Memory B cell (primary cell): ENCODE measurements around the gene DISC1.
"Not testable (repeated sequence)": the region's sequence is repeated elsewhere in the genome, so short reads cannot be mapped to it uniquely, and the experiment has no call there.

Experiments used
- ATAC-seq: fragments of 150-1000 bp; cut with Tn5 transposase; 2 replicates; pipeline ENCODE4 v1.10.0; 2021; ENCODE audit warnings: low read depth, mild to moderate bottlenecking, moderate library complexity
- DNase-seq, 2 donors: peaks; one replicate each; pipeline ENCODE4 v3.0.0; 2022; ENCODE audit warnings: low spot score in 2 of 2
- H3K27ac Mint-ChIP-seq: one replicate; pipeline ENCODE4 v1.8.0; 2022; ENCODE audit warnings: mild to moderate bottlenecking, moderate library complexity, mixed read lengths
- H3K27me3 Mint-ChIP-seq: one replicate; pipeline ENCODE4 v1.8.0; 2022; ENCODE audit warnings: mixed read lengths
- H3K36me3 Mint-ChIP-seq: one replicate; pipeline ENCODE4 v1.8.0; 2022; ENCODE audit warnings: mild to moderate bottlenecking, mixed read lengths
- H3K4me1 Mint-ChIP-seq: one replicate; pipeline ENCODE4 v1.8.0; 2022; ENCODE audit warnings: mixed read lengths
- H3K4me3 Mint-ChIP-seq: one replicate; pipeline ENCODE4 v1.8.0; 2022; ENCODE audit warnings: mild to moderate bottlenecking, moderate library complexity, mixed read lengths
- H3K9me3 Mint-ChIP-seq: one replicate; pipeline ENCODE4 v1.8.0; 2022; ENCODE audit warnings: mixed read lengths

The DISC1 gene

GRCh38 chr1:231738554-231738953 is 112.0 kb downstream of the DISC1 start:
- ATAC-seq (no peak), DNase-seq (no peak)
- H3K4me1 Mint-ChIP-seq: no peaks in the 10 kb centered on the region
- no peak overlapping the region for H3K4me3 Mint-ChIP-seq
- H3K9me3 Mint-ChIP-seq: peaks cover 1% of the 10 kb centered on the region
- no peak overlapping the region for H3K27ac Mint-ChIP-seq
- H3K27me3 Mint-ChIP-seq: peaks cover 3% of the 10 kb centered on the region
- peaks cover 13% of the 10 kb centered on the region for H3K36me3 Mint-ChIP-seq

GRCh38 chr1:231743966-231744365 is 117.4 kb downstream of the DISC1 start:
- peaks cover 4% of the 10 kb centered on the region for H3K9me3 Mint-ChIP-seq
- no peak overlapping the region for H3K4me3 Mint-ChIP-seq
- no peak overlapping the region for H3K27ac Mint-ChIP-seq
- H3K36me3 Mint-ChIP-seq: peaks cover 19% of the 10 kb centered on the region
- peaks cover 3% of the 10 kb centered on the region for H3K27me3 Mint-ChIP-seq
- DNase-seq: no peak
- ATAC-seq: no peak
- no peaks in the 10 kb centered on the region for H3K4me1 Mint-ChIP-seq

DNA sequence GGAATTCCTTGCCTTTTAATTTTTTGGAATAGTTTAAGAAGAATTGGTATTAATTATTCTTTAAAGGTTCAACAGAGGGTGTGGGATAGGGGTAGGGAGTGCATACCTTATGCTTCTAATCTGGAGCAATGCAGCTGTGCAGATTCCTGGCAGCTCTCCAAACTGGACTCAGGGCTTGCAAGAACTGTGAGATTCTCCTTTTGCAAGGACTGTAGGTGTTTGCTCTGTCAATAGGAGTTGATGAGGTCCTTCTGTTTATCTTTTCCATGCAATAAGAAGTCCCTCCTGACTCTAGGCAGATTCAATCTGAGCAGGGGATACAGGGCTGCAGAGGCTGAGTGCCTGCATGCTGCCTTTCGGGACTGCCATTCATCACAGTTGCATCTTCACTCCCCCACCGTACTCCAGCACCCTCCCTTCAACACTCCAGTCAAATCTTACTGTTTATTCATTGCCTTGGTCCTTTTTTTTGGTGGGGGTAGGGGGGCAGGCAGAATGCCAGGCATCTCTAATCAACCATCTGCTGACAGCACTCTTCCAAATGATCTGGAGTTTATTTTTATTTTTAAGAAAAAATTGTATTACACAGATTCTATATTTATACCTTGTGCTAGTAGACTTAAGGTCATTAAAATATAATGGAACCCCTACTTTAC is 122.3 kb downstream of the DISC1 start:
- H3K36me3 Mint-ChIP-seq: peaks cover 26% of the 10 kb centered on the region
- no peaks in the 10 kb centered on the region for H3K4me1 Mint-ChIP-seq
- ATAC-seq (no peak), DNase-seq (no peak)
- no peak overlapping the region for H3K27ac Mint-ChIP-seq
- H3K27me3 Mint-ChIP-seq: no peaks in the 10 kb centered on the region
- H3K9me3 Mint-ChIP-seq: peaks cover 12% of the 10 kb centered on the region
- no peak overlapping the region for H3K4me3 Mint-ChIP-seq

- no peak overlapping the region for H3K4me3 Mint-ChIP-seq
- peaks cover 15% of the 10 kb centered on the region for H3K9me3 Mint-ChIP-seq
- no peak for DNase-seq
- no peak overlapping the region for H3K27ac Mint-ChIP-seq
- no peaks in the 10 kb centered on the region for H3K4me1 Mint-ChIP-seq
- H3K36me3 Mint-ChIP-seq: peaks cover 37% of the 10 kb centered on the region
- no peaks in the 10 kb centered on the region for H3K27me3 Mint-ChIP-seq
- ATAC-seq: no peak
Measured at GRCh38 chr1:231750296-231750695, 123.7 kb downstream of the DISC1 start.

GRCh38 chr1:231750818-231751362 is 124.3 kb downstream of the DISC1 start:
- no peaks in the 10 kb centered on the region for H3K4me1 Mint-ChIP-seq
- H3K27ac Mint-ChIP-seq: no peak overlapping the region
- ATAC-seq (no peak), DNase-seq (no peak)
- H3K27me3 Mint-ChIP-seq: no peaks in the 10 kb centered on the region
- H3K9me3 Mint-ChIP-seq: peaks cover 15% of the 10 kb centered on the region
- peaks cover 32% of the 10 kb centered on the region for H3K36me3 Mint-ChIP-seq
- no peak overlapping the region for H3K4me3 Mint-ChIP-seq

DNA sequence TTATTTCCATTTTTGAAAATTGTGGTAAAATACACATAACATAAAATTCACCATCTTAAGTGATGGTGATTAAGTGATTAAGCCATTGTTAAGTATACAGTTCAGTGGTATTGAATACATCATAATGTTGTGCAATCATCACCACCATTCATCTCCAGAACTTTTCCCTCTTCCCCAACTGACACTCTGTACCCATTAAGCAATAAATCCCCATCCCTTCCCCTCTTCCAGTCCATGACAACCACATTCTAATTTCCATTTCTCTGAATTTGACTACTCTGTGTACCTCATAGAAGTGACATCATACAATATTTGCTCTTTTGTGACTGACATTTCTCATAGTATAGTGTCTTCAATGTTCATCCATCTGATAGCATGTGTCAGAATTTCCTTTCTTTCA is 124.8 kb downstream of the DISC1 start:
- Mint-ChIP-seq H3K9me3 (peaks cover 15% of the 10 kb centered on the region), H3K36me3 (peaks cover 32% of the 10 kb centered on the region), H3K4me1 (no peaks in the 10 kb centered on the region), H3K27ac (no peak overlapping the region), H3K4me3 (no peak overlapping the region), H3K27me3 (no peaks in the 10 kb centered on the region)
- ATAC-seq (no peak), DNase-seq (no peak)

GRCh38 chr1:231753313-231753712 is 126.7 kb downstream of the DISC1 start:
- ATAC-seq: no peak
- Mint-ChIP-seq H3K36me3 (peaks cover 27% of the 10 kb centered on the region), H3K9me3 (peaks cover 12% of the 10 kb centered on the region), H3K4me3 (no peak overlapping the region), H3K27ac (no peak overlapping the region), H3K4me1 (no peaks in the 10 kb centered on the region), H3K27me3 (no peaks in the 10 kb centered on the region)
- no peak for DNase-seq

GRCh38 chr1:231757101-231757404 is 130.5 kb downstream of the DISC1 start:
- ATAC-seq: peak; percentile 73
- DNase-seq: no peak
- H3K36me3 Mint-ChIP-seq: peaks cover 19% of the 10 kb centered on the region
- no peaks in the 10 kb centered on the region for H3K27me3 Mint-ChIP-seq
- H3K27ac Mint-ChIP-seq: no peak overlapping the region
- H3K4me3 Mint-ChIP-seq: peak overlapping the region; percentile 18
- peaks cover 8% of the 10 kb centered on the region for H3K9me3 Mint-ChIP-seq
- H3K4me1 Mint-ChIP-seq: no peaks in the 10 kb centered on the region

GRCh38 chr1:231757759-231758158 is 131.2 kb downstream of the DISC1 start:
- DNase-seq (no peak), ATAC-seq (no peak)
- peaks cover 4% of the 10 kb centered on the region for H3K9me3 Mint-ChIP-seq
- peak overlapping the region; percentile 8 for H3K4me3 Mint-ChIP-seq
- H3K27me3 Mint-ChIP-seq: no peaks in the 10 kb centered on the region
- H3K36me3 Mint-ChIP-seq: peaks cover 14% of the 10 kb centered on the region
- no peak overlapping the region for H3K27ac Mint-ChIP-seq
- H3K4me1 Mint-ChIP-seq: no peaks in the 10 kb centered on the region

GRCh38 chr1:231761252-231761651 is 134.7 kb downstream of the DISC1 start:
- no peak for DNase-seq
- Mint-ChIP-seq H3K9me3 (no peaks in the 10 kb centered on the region), H3K4me3 (no peak overlapping the region)

DNA sequence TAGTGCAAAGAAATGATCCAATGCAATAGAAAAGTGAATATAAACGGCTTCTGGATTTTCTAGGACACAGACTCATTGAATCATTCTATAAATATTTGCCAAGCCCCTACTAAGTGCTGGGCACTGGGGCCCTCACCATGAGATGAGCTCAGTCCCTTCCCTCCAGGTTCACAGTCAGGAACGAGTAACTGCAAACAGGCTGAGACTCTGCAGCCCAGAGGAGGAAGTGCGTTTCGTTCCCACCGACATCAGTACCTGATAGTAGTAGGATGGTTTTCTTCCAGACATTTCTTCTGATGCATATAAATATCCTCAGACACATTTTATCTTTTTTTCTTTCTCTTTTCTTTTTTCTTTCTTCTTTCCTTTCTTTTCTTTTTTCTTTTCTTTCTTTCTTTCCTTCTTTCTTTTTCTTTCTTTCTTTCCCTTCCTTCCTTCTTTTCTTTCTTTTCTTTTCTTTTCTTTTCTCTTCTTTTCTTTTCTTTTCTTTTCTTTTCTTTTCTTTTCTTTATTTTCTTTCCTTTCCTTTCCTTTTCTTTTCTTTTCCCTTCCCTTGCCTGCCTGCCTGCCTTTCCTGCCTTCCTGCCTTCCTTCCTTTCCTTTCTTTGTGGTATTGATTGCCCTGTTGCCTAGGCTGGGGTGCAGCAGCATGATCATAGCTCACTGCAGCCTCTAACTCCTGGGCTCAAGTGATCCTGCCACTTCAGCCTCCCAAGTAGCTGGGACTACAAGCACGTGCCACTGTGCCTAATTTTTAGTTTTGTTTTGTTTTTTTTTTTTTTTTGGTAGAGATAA is 135.4 kb downstream of the DISC1 start:
- H3K4me1 Mint-ChIP-seq: no peaks in the 10 kb centered on the region
- no peak overlapping the region for H3K4me3 Mint-ChIP-seq
- no peak overlapping the region for H3K27ac Mint-ChIP-seq
- no peaks in the 10 kb centered on the region for H3K9me3 Mint-ChIP-seq
- no peaks in the 10 kb centered on the region for H3K27me3 Mint-ChIP-seq
- DNase-seq: no peak
- ATAC-seq: no peak
- H3K36me3 Mint-ChIP-seq: peaks cover 2% of the 10 kb centered on the region

More at GRCh38 chr1:231761252-231761651, 134.7 kb downstream of the DISC1 start:
- Mint-ChIP-seq H3K36me3 (peaks cover 2% of the 10 kb centered on the region), H3K4me1 (no peaks in the 10 kb centered on the region), H3K27ac (no peak overlapping the region), H3K27me3 (no peaks in the 10 kb centered on the region)
- no peak for ATAC-seq

DNA sequence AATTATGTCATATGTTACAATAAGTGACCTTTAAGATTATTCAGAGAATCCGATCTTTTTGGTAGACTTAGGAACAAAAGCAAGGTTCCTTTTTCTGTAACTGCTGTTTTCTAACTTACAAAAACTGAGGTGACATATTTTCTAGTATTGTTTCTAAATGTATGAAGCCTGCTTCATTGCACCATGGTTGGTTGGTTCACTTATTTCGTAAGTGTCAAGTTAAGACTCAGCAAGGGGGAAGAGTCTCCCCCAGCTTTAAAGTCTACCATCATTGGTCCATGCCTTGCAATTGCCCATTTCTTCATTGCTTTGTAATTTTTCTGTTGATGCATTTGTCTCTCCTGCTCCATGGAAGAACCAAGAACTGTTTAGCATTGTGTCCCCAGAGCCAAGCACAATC is 136.9 kb downstream of the DISC1 start:
- Mint-ChIP-seq H3K9me3 (no peaks in the 10 kb centered on the region), H3K4me3 (no peak overlapping the region), H3K27ac (no peak overlapping the region), H3K36me3 (peaks cover 2% of the 10 kb centered on the region), H3K27me3 (no peaks in the 10 kb centered on the region), H3K4me1 (no peaks in the 10 kb centered on the region)
- ATAC-seq: no peak
- DNase-seq: no peak

- not testable (repeated sequence) for H3K27me3 Mint-ChIP-seq, H3K27ac Mint-ChIP-seq, H3K36me3 Mint-ChIP-seq, ATAC-seq, H3K9me3 Mint-ChIP-seq, H3K4me3 Mint-ChIP-seq, H3K4me1 Mint-ChIP-seq, DNase-seq
Measured at GRCh38 chr1:231765825-231766224, 139.2 kb downstream of the DISC1 start.

GRCh38 chr1:231767471-231767870 is 140.9 kb downstream of the DISC1 start:
- Mint-ChIP-seq H3K9me3 (no peaks in the 10 kb centered on the region), H3K36me3 (peaks cover 13% of the 10 kb centered on the region), H3K27me3 (no peaks in the 10 kb centered on the region), H3K4me3 (no peak overlapping the region), H3K27ac (no peak overlapping the region), H3K4me1 (no peaks in the 10 kb centered on the region)
- ATAC-seq (no peak), DNase-seq (no peak)
